Right hindlimb (tissue), 1 donor: ENCODE results near the gene OR7E24.
"Not testable (repeated sequence)": the region's sequence is repeated elsewhere in the genome, so short reads cannot be mapped to it uniquely, and the experiment has no call there.

Experiments used
- DNase-seq: peaks from one replicate; pipeline ENCODE4 v3.0.0-alpha.2; 2018

OR7E24 gene

GRCh38 chr19:9250630-9251029, at the start of gene OR7E24:
Gene OR7E24, plus strand, starts transcription at chr19:9250930. Its CDS starts 114 bp downstream, at chr19:9251044.
- no peak for DNase-seq

GRCh38 chr19:9205501-9206113, 45.1 kb upstream of the OR7E24 start:
- DNase-seq: peak; percentile 74

- DNase-seq: no peak
Measured at GRCh38 chr19:9219489-9219888, 31.2 kb upstream of the OR7E24 start, which contains the start of gene OR7D4. Gene OR7D4, minus strand, starts transcription at chr19:9219589. Its CDS starts 4,752 bp downstream, at chr19:9214837.

- no peak for DNase-seq
Measured at GRCh38 chr19:9251236-9251635, 506 bp downstream of the OR7E24 start.

- DNase-seq: not testable (repeated sequence)
Measured at GRCh38 chr19:9283485-9283884, 32.8 kb downstream of the OR7E24 start.

- DNase-seq: no peak
Measured at GRCh38 chr19:9289231-9289884, 38.6 kb downstream of the OR7E24 start.

- no peak for DNase-seq
Measured at GRCh38 chr19:9295411-9295849, 44.7 kb downstream of the OR7E24 start.

- no peak for DNase-seq
Measured at GRCh38 chr19:9296336-9296735, 45.6 kb downstream of the OR7E24 start.
